Midbrain (tissue), 1 donor: Measurements from ENCODE around the gene GID8.
"Not testable (repeated sequence)": the region's sequence is repeated elsewhere in the genome, so short reads cannot be mapped to it uniquely, and the experiment has no call there.

Experiments used
- DNase-seq: peaks from one replicate; lab custom pipeline; 2025; lab: John Stamatoyannopoulos, UW

Gene GID8

GRCh38 chr20:62958388-62959100 lies 20.6 kb downstream of the GID8 start:
- DNase-seq: no peak

DNA sequence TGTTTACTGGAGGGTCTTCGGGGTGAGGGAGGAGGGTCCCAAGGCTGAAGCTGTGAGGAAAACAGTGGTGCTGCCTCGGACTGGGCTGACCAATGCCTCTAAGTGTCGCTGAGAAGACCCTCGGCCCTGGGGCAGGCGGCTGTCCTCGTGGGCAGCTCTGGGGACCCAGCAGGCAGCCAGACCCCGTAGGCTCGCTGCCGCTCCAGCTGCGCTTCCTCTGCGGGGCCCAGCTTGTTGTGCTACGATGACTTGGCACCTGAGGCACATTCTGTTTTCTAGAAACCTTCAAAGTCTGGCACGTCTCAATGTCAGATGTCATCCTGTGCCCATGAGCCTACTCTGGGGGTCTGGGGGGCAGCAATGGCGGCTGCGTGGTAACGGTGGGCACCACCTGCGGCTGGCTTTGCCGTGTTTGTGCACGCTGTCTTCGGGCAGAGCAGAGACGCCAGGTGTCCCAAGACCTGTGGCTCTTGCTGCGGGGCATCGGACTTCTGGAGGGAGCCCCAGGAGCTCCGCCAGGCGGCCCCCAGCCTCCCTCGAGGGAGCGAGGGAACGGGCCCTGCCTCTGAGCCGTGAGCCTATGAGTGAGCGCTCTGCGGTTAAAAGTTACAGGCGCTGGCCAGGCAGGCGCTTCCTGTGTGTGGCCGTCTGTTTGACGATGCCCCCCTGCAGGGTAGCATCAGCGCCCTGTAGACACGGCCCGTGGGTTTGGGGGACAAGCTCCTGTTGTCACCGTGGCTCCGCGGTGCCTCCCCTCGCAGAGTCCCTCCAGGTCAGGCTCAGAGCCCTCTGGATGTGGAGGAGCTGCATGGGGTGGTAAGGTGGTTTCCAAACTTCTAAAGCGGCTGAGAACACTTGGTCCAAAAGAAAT lies 21.4 kb downstream of the GID8 start:
- no peak for DNase-seq

DNA sequence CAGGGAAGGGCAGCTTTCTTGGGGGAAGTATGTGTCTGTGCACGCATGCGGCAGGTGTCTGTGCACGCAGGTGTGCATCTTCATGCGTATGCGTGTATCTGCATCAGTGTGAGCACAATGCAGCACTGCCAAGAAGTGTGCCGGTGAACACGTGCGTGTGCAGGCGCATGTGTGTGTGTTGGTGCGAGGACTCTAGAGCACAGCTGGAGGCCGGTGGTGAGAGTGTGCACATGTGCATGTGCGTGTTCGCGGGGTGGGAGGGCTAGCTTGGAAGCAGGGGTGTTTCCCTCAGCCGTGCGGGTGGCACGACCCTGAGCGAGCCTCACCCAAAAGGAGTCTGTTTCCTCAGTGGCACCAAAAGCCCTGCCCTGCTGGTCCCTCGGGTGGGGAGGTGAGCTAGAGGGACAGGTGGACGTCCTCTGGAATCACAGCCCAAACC lies 22.1 kb downstream of the GID8 start:
- no peak for DNase-seq

- DNase-seq: not testable (repeated sequence)
These were observed 22.7 kb downstream of the GID8 start for GRCh38 chr20:62960446-62961309.

GRCh38 chr20:62961310-62961783 lies 23.4 kb downstream of the GID8 start:
- DNase-seq: no peak

DNA sequence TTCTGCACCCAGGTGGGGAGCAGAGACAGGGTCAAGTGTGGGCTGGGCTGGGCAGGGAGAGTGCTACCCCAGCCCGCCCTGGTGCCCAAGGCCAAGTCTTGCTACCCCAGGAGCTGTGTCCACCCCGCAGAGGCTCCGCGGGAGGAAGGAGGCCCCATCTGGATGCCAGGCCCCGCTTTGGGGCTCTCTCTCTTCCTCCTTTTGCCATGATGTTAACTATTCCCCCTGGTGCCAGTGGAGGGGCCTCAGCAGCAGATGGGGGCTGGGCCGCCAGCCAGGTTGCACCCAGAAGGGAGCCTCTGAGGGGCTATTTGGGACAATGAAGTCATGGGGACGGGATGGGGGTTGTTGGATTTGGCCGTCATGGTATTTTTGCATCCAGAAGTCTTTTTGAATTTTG lies 23.9 kb downstream of the GID8 start:
- DNase-seq: no peak

DNA sequence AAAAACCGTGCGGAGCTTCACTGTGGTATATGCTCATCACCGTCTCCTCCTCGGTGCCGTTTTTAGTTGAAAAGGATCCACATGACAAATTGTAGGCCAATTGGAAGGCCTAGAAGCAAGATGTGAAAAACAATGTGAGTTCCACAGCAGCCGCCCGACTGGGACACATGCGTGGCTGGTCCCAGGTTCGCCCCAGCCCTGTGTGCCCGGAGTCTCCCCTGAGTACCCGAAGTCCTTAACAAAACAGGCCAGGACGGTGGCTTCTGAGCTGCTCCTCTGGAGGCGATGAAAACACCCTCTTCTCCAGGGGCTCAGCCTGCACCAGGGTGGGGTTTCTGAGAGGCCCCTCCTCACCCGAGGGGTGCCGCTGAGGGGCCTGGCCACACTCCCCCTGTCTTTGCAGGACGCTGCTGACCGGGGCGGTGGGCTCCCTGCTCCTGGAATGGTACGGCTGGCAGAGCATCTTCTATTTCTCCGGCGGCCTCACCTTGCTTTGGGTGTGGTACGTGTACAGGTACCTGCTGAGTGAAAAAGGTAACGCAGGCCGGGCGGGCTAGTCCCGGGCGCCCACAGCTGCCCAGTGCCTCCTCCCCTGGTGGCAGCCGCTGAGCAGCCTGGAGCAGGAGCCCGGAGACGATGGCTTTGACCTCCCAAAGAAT lies 24.4 kb downstream of the GID8 start:
- DNase-seq: no peak

- no peak for DNase-seq
These were observed 25.1 kb downstream of the GID8 start for GRCh38 chr20:62962891-62963613.

- no peak for DNase-seq
These were observed 25.9 kb downstream of the GID8 start for GRCh38 chr20:62963614-62964397.

- DNase-seq: no peak
These were observed 26.8 kb downstream of the GID8 start for GRCh38 chr20:62964700-62965099.

DNA sequence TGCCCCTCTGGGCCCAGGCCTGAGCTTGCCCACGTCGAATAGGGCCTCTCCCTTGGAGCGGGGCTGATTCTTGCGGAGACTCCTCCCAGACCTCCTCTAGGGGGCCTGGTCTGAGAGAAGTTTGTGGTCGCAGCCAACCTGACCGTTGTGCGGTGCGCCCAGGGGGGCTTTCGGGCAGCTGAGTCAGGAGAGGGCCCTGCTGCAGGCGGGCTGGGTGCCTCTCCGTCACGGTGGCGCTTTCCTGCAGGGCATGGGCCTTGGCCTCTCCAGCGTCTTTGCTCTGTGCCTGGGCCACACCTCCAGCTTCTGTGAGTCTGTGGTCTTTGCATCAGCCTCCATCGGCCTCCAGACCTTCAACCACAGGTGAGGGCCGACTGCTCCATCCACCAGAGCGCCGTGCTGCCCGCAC lies 27.4 kb downstream of the GID8 start:
- DNase-seq: no peak

- DNase-seq: no peak
These were observed 28.5 kb downstream of the GID8 start for GRCh38 chr20:62966212-62967148.

GRCh38 chr20:62967149-62967501 lies 29.2 kb downstream of the GID8 start:
- no peak for DNase-seq

GRCh38 chr20:62967628-62968351 lies 29.8 kb downstream of the GID8 start:
- no peak for DNase-seq

- DNase-seq: no peak
These were observed 30.6 kb downstream of the GID8 start for GRCh38 chr20:62968378-62969178.

DNA sequence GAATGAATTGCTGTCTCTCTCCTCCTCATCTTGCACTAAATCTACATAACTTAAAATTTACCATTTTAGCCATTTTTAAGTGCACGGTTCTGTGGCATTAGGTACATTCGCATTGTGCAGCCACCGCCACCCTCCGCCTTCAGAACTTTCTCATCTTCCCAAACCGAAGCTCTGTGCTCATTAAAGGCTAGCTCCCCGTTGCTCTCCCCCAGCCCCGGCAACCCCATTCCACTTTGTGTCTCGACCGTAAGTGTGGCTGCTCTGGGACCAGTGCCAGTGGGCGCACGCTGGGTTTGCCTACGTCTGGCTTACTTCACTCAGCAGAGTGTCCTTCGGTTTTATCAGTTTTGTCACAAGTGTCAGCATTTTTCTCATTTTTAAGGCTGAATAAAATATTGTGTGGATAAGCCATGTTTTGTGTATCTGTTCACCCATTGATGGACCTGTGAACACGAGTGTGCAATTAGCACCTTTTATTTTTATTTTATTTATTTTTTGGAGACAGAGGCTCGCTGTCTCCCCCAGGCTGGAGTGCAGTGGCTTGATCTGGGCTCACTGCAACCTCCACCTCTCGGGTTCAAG lies 31.3 kb downstream of the GID8 start:
- no peak for DNase-seq

DNA sequence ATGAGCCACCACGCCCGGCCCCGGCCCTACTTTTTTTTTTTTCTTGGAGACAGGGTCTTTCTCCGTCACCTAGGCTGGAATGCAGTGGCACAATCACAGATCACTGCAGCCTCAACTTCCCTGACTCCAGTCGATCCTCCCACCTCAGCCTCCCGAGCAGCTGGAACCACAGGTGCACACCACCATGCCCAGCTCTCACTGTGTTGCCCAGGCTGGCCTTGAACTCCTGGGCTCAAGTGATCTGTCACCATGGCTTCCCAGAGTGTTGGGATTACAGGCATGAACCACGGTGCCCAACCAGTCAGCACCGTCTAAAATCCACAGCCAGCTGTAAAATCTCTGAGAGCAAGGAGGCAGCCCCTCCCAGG lies 32.0 kb downstream of the GID8 start:
- DNase-seq: no peak
